Stimulated activated CD8-positive, alpha-beta memory T cell treated with anti-CD3 and anti-CD28 coated beads, Interleukin-2, amount 100 ng/mL, for 1 hour (primary cell): ENCODE results near the gene PCDHA8.
"Not testable (repeated sequence)": the region's sequence is repeated elsewhere in the genome, so short reads cannot be mapped to it uniquely, and the experiment has no call there.

Experiments used
- DNase-seq, 2 donors: peaks; one replicate each; pipeline ENCODE4 v3.0.0-alpha.2; 2020; ENCODE audit warnings: low read depth in 2 of 2

The PCDHA8 gene

GRCh38 chr5:140840978-140841962 is at the start of gene PCDHA8:
Gene PCDHA8, plus strand, starts transcription at chr5:140841187. Its CDS starts 135 bp downstream, at chr5:140841322.
- DNase-seq, result no peak

- DNase-seq, result no peak
These were observed 46.3 kb upstream of the PCDHA8 start, which contains the start of gene PCDHA2 for GRCh38 chr5:140794595-140795258. Gene PCDHA2, plus strand, starts transcription at chr5:140794852.

- DNase-seq, result no peak
These were observed 45.7 kb upstream of the PCDHA8 start for GRCh38 chr5:140795259-140795641.

GRCh38 chr5:140796072-140796717 is 44.8 kb upstream of the PCDHA8 start:
- DNase-seq, result not testable (repeated sequence)

- no peak for DNase-seq
These were observed 44.3 kb upstream of the PCDHA8 start for GRCh38 chr5:140796718-140797095.

- no peak for DNase-seq
These were observed 40.0 kb upstream of the PCDHA8 start, which contains the start of gene PCDHA3 for GRCh38 chr5:140800816-140801493. Gene PCDHA3, plus strand, starts transcription at chr5:140801057.

GRCh38 chr5:140801494-140801841 is 39.5 kb upstream of the PCDHA8 start:
- no peak for DNase-seq

GRCh38 chr5:140802381-140802780 is 38.6 kb upstream of the PCDHA8 start:
- not testable (repeated sequence) for DNase-seq

GRCh38 chr5:140802781-140803271 is 38.2 kb upstream of the PCDHA8 start:
- no peak for DNase-seq

- DNase-seq, result no peak
These were observed 33.9 kb upstream of the PCDHA8 start, which contains the start of gene PCDHA4 for GRCh38 chr5:140806834-140807775. Gene PCDHA4, plus strand, starts transcription at chr5:140807068.

GRCh38 chr5:140808241-140808888 is 32.6 kb upstream of the PCDHA8 start:
- not testable (repeated sequence) for DNase-seq

GRCh38 chr5:140808889-140809291 is 32.1 kb upstream of the PCDHA8 start:
- DNase-seq, result no peak

- DNase-seq, result no peak
These were observed 19.4 kb upstream of the PCDHA8 start, which contains the start of gene PCDHA5 for GRCh38 chr5:140821375-140822280. Gene PCDHA5, plus strand, starts transcription at chr5:140821613.

- DNase-seq, result no peak
These were observed 18.7 kb upstream of the PCDHA8 start for GRCh38 chr5:140822281-140822629.

GRCh38 chr5:140822969-140823368 is 18.0 kb upstream of the PCDHA8 start:
- DNase-seq, result not testable (repeated sequence)

GRCh38 chr5:140823475-140823874 is 17.5 kb upstream of the PCDHA8 start:
- no peak for DNase-seq

- no peak for DNase-seq
These were observed 13.2 kb upstream of the PCDHA8 start, which contains the start of gene PCDHA6 for GRCh38 chr5:140827704-140828361. Gene PCDHA6, plus strand, starts transcription at chr5:140827960. Its CDS starts 132 bp downstream, at chr5:140828092.

GRCh38 chr5:140828362-140828737 is 12.6 kb upstream of the PCDHA8 start:
- DNase-seq, result no peak
